Endodermal cell (in vitro differentiated cells): Measurements from ENCODE around the gene PDCD4. TPM values are rescaled to one million over a fixed set of nuclear protein-coding genes. Genes with fewer than 3 reads are reported as not detected.

Source experiments
- DNase-seq: peaks from one replicate; pipeline ENCODE4 v3.0.0-alpha.2; 2017
- H3K27ac ChIP-seq: 2 replicates; pipeline ENCODE4 v1.5.1; 2013; ENCODE audit warnings: mild to moderate bottlenecking, low read depth, low read length, moderate library complexity
- H3K27me3 ChIP-seq: 2 replicates; pipeline ENCODE4 v1.6.1; 2013; ENCODE audit warnings: mild to moderate bottlenecking, low read length, moderate library complexity; ENCODE audit not compliant: insufficient read depth, control insufficient read depth, poor library complexity, severe bottlenecking
- H3K36me3 ChIP-seq: 2 replicates; pipeline ENCODE4 v1.7.0; 2013; ENCODE audit warnings: mild to moderate bottlenecking, low read length, moderate library complexity; ENCODE audit not compliant: control insufficient read depth, insufficient read depth
- H3K4me1 ChIP-seq: one replicate; pipeline ENCODE4 v1.7.0; 2013; ENCODE audit warnings: low read length; ENCODE audit not compliant: control insufficient read depth, insufficient read depth
- H3K4me3 ChIP-seq: 2 replicates; pipeline ENCODE4 v1.5.1; 2013; ENCODE audit warnings: mild to moderate bottlenecking, low read length, moderate library complexity
- H3K9ac ChIP-seq: 2 replicates; pipeline ENCODE4 v1.6.1; 2013; ENCODE audit warnings: mild to moderate bottlenecking, low read length, moderate library complexity; ENCODE audit not compliant: poor library complexity, severe bottlenecking; ENCODE audit errors: extremely low read depth
- H3K9me3 ChIP-seq: 2 replicates; pipeline ENCODE4 v1.6.1; 2013; ENCODE audit warnings: mild to moderate bottlenecking, low read length, moderate library complexity; ENCODE audit not compliant: control insufficient read depth
- H3K27ac Mint-ChIP-seq: 2 replicates; pipeline ENCODE4 v1.8.0; 2020; ENCODE audit warnings: mixed read lengths
- H3K27me3 Mint-ChIP-seq: 2 replicates; pipeline ENCODE4 v1.8.0; 2021; ENCODE audit warnings: mild to moderate bottlenecking, mixed read lengths; ENCODE audit not compliant: insufficient read depth
- H3K36me3 Mint-ChIP-seq: 2 replicates; pipeline ENCODE4 v1.8.0; 2020; ENCODE audit warnings: low read depth, mixed read lengths
- H3K4me1 Mint-ChIP-seq: 2 replicates; pipeline ENCODE4 v1.8.0; 2020; ENCODE audit warnings: mixed read lengths
- H3K4me3 Mint-ChIP-seq: 2 replicates; pipeline ENCODE4 v1.8.0; 2020; ENCODE audit warnings: mild to moderate bottlenecking, moderate library complexity, mixed read lengths
- H3K9me3 Mint-ChIP-seq: 2 replicates; pipeline ENCODE4 v1.8.0; 2020; ENCODE audit warnings: mild to moderate bottlenecking, mixed read lengths
- WGBS, 2 experiments: methylation state at CpG; one replicate each; pipeline versions ENCODE4 v1.1.5 to v1.1.7; 2013; ENCODE audit warnings: missing lambda C conversion rate in 2 of 2, mixed read lengths in 1 of 2; ENCODE audit not compliant: insufficient coverage in 1 of 2, insufficient read length in 1 of 2; 5-methylcytosine and 5-hydroxymethylcytosine counted together
- total RNA-seq, 2 donors: library from RNA; stranded (reverse); fragmentation: NEBNext Ultra II Directional in 1 of 2; extraction: Animal tissue kit (Norgen Biotek cat#: 25700) in 1 of 2; gene quantifications; 2 replicates in 1 of 2; 3 replicates in 1 of 2; pipeline ENCODE4 v1.2.1, GENCODE V29; 2021
- TF ChIP-seq, protein P1 (sequence below): fragments of 200-600 bp; sonication (generic); conservative IDR thresholded peaks from 2 replicates; pipeline ENCODE4 v1.5.0; 2021; ENCODE audit warnings: antibody characterized with exemption, mild to moderate bottlenecking

Gene PDCD4
- total RNA-seq, 2 donors from 2014 or later, result 46.5 to 48.5 TPM

DNA sequence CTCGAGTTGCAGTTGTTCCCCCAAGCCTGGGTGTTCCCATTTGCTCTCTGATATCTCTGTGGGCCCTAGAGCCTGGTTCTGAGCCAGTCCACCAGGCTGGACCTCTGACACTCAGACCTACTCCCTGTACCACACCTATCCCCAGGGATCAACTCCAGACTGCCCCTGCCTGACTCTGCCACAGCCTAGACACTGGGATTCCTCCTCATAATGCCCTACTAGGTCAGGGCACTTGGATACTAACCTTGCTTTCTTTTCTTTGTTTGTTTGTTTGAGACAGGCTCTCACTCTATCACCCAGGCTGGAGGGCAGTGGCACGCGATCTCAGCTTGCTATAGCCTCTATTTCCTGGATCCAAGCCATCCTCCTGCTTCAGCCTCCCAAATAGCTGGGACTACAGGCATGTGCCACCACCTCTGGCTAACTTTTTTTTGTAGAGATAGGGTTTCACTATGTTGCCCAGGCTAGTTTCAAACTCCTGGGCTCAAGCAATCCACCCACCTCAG lies 30.8 kb upstream of the PDCD4 start:
- peaks cover under 1% of the 10 kb centered on the region for H3K4me1 ChIP-seq
- no peak overlapping the region for H3K27ac Mint-ChIP-seq
- no peaks in the 10 kb centered on the region for H3K27me3 ChIP-seq
- WGBS, 2 experiments, result 80 to 90% methylated on average over 2 to 3 of the region's 3 CpGs
- TF ChIP-seq, protein P1, sequence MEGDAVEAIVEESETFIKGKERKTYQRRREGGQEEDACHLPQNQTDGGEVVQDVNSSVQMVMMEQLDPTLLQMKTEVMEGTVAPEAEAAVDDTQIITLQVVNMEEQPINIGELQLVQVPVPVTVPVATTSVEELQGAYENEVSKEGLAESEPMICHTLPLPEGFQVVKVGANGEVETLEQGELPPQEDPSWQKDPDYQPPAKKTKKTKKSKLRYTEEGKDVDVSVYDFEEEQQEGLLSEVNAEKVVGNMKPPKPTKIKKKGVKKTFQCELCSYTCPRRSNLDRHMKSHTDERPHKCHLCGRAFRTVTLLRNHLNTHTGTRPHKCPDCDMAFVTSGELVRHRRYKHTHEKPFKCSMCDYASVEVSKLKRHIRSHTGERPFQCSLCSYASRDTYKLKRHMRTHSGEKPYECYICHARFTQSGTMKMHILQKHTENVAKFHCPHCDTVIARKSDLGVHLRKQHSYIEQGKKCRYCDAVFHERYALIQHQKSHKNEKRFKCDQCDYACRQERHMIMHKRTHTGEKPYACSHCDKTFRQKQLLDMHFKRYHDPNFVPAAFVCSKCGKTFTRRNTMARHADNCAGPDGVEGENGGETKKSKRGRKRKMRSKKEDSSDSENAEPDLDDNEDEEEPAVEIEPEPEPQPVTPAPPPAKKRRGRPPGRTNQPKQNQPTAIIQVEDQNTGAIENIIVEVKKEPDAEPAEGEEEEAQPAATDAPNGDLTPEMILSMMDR, result no peak
- peaks cover 18% of the 10 kb centered on the region for H3K4me1 Mint-ChIP-seq
- no peaks in the 10 kb centered on the region for H3K36me3 Mint-ChIP-seq
- no peak overlapping the region for H3K4me3 Mint-ChIP-seq
- H3K9me3 ChIP-seq, result no peaks in the 10 kb centered on the region
- no peak for DNase-seq
- no peaks in the 10 kb centered on the region for H3K9me3 Mint-ChIP-seq
- no peak overlapping the region for H3K4me3 ChIP-seq
- no peak overlapping the region for H3K9ac ChIP-seq
- H3K27ac ChIP-seq, result no peak overlapping the region
- H3K36me3 ChIP-seq, result no peaks in the 10 kb centered on the region
- H3K27me3 Mint-ChIP-seq, result no peaks in the 10 kb centered on the region

DNA sequence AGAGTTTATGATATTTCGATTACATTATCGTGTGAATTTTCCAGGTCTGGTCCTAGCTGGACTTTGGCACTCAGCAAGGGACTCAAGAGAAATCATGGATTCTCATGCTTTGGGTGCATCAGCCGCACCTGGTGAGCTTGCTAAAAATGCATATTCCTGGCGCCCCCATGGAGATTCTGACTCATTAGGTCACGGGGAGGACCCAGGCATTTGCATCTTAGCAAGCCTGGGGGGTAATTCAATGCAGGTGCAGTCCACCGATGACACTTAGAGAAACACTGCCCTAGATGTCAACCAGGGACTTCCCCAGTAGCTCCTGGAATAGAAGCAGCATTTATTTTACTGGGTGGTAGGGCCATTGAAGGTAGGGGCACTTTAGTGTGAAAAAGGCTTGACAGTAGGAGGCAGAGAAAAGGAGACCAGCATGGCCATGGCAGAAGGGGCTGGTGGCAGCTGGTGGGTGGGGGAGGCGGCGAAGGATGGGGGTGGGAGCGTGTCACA lies 29.9 kb upstream of the PDCD4 start:
- Histone ChIP-seq H3K9me3 (no peaks in the 10 kb centered on the region), H3K4me3 (no peak overlapping the region), H3K27me3 (no peaks in the 10 kb centered on the region), H3K36me3 (no peaks in the 10 kb centered on the region), H3K9ac (no peak overlapping the region), H3K27ac (no peak overlapping the region), H3K4me1 (no peaks in the 10 kb centered on the region)
- DNase-seq, result no peak
- TF ChIP-seq, protein P1, result no peak
- no peak overlapping the region for H3K27ac Mint-ChIP-seq
- H3K27me3 Mint-ChIP-seq, result no peaks in the 10 kb centered on the region
- H3K4me1 Mint-ChIP-seq, result peaks cover 13% of the 10 kb centered on the region
- H3K36me3 Mint-ChIP-seq, result no peaks in the 10 kb centered on the region
- 81 to 90% methylated on average over 6 to 9 of the region's 9 CpGs for WGBS, 2 experiments
- no peak overlapping the region for H3K4me3 Mint-ChIP-seq
- H3K9me3 Mint-ChIP-seq, result no peaks in the 10 kb centered on the region

DNA sequence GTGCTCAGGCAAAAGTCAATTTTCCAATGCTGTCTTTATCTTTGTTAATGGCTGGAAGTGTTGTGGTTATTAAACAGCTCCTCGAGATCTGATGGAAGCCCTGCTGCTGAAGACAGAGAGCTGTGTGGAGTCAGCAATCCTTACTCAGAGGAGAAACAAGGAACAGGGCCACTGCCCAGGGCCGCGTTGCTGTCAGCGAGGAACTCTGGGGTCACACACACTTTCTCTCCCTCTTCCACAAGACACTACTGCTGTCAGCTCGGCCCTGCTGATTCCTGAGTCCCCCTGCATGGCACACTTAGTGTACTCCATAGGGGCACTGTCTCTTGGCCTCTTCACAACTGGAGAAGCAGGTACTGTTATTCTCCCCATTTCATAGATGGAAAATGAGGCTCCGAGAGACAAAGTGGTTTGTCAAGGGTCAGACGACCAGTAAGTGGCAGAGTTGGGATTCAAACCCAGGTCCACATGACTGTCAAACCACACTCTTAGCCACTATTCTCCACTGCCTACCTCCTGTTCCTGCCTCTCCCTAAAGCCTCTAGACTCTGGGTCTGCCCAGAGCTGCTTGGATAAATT lies 29.3 kb upstream of the PDCD4 start:
- H3K9me3 ChIP-seq, result no peaks in the 10 kb centered on the region
- Mint-ChIP-seq H3K4me1 (peaks cover 12% of the 10 kb centered on the region), H3K9me3 (no peaks in the 10 kb centered on the region), H3K4me3 (no peak overlapping the region), H3K36me3 (no peaks in the 10 kb centered on the region), H3K27me3 (no peaks in the 10 kb centered on the region), H3K27ac (no peak overlapping the region)
- WGBS, 2 experiments, result 74 to 77% methylated on average over 7 of the region's 7 CpGs
- DNase-seq, result no peak
- TF ChIP-seq, protein P1, result no peak
- H3K27me3 ChIP-seq, result no peaks in the 10 kb centered on the region
- no peak overlapping the region for H3K4me3 ChIP-seq
- H3K4me1 ChIP-seq, result no peaks in the 10 kb centered on the region
- no peak overlapping the region for H3K27ac ChIP-seq
- H3K9ac ChIP-seq, result no peak overlapping the region
- H3K36me3 ChIP-seq, result no peaks in the 10 kb centered on the region
